HG02678 (cell line): ENCODE measurements around the gene ANGPTL2.

Source experiments
- ATAC-seq: cut with Tn5 transposase; IDR thresholded peaks from one replicate; pipeline ENCODE4 v1.9.1; 2021; ENCODE audit warnings: mild to moderate bottlenecking, moderate library complexity; ENCODE audit not compliant: unreplicated experiment

The ANGPTL2 gene

GRCh38 chr9:127121628-127122175 lies 733 bp downstream of the ANGPTL2 start:
- no peak for ATAC-seq

GRCh38 chr9:127119320-127119709 lies 3.1 kb downstream of the ANGPTL2 start:
- no peak for ATAC-seq

DNA sequence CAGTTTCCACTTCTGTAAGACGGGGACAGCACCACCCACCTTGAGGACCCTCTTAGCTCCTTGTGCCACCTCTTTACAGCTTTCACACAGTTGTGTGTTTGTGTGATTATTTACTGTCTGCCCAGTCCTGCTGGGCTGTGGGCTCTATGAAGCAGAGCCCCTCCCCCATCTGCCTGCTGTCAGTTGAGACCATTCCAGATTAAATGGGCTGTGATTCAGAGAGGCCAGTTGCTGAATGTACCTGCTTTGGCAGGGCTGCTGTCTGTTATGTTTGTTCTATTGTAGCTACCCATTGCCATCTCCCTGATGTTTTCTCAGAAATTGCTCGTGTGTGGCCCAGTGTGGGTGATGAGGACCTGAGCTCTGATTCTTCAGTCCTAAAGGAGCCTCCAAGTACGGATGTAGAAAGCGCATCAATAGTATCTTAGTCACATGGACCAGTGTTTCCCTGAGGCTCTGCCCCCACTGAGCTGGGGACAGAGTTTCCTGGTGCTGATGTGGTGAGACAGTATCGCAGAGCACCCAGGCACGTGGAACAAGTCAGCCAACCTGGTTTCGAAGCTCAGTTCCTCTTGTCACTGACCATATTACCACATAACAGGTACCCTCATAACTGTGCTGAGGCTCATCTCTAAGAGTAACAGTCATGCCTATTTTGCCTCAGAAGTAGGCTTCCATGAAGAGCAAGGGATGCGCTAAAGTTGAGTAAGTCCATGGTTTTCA lies 3.7 kb downstream of the ANGPTL2 start:
- ATAC-seq = no peak

GRCh38 chr9:127117801-127118200 lies 4.6 kb downstream of the ANGPTL2 start:
- ATAC-seq = no peak

DNA sequence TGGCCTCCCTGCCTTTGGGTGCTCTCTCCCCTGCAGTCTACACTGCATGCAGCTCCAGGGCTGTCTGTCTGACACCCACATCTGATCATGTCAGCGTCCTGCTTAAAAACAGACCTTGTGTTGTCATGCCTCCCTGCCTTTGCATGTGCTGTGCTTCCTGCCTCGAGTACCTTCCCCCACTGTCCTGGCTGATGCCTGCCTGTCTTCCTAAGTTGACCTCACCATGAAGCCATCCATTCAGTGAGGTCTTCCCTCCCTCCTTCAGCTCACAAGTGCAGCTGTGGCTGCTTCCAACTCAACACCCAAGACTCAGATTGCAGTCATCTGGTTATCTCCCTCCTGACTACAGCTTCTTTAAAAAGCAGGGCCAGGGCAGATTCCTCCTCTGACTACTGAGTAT lies 5.5 kb downstream of the ANGPTL2 start:
- ATAC-seq = no peak

DNA sequence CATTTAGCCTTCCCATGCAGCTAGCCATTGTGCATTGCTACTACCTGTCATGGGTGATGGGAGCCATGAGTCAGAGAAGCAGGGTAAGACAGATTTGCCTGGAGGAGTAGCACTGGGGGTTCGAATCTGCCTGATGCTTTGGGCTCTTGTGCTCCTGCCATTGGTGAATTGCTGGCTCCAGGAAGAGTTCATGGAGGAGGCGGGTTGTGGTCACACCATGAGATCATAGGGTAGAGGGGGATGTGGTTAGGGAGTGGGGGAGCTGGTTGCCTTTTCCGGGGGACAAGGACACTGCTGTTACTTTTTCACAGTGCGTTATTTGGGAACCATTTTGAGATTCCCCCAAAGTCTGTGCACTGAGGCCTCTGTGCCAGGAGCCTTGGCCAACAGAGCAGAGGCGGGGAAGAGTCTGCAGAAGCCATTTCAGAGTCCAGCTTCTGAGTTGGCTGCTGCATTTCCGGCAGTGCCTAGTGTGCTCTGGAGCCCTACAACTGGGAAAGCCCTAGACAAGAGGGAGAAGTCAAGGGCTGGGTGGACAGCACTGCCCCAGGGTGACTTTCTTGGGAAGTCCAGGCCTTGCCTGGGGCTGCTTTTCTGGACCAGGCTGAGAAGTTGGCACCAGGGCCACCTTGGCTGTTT lies 6.2 kb downstream of the ANGPTL2 start:
- ATAC-seq = no peak

DNA sequence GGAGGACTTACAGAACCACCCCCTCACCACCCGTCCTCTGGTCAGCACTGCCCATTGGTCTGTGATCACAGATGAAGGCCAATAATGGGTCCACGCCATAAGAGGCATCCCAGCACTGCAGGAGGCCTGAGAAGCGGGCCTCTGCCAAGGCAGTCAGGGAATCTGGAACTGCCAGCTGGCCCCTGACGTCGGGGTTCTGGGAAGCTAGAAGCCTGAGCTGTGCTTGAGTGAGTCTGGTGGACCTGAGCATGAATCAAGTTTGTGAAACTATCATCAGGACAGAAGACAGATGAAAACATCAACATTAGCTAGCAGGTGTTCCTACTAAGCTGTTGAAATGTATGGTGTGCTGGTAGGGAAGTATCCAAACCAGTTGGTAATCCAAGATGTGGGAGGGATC lies 7.8 kb downstream of the ANGPTL2 start:
- ATAC-seq = no peak

GRCh38 chr9:127113191-127113972 lies 9.1 kb downstream of the ANGPTL2 start:
- no peak for ATAC-seq

DNA sequence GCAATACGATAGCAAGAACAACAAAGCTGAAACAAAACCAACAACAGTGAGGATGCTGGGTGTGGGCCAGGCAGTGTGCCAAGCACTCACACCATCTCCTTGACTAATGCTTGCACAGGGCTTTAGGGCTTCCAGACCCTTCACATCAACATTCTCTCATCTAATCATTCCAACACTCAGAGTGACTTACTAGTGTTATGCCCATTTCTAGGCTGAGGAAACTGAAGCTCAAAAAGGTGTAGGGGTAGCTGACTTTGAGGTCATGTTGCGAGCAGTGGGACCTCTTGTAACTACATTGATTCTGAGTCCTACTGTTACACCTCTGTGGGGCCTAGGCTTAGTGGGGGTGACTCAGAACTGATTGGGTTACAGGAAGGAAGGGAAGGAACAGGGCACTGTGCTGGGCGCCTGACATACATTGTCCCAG lies 9.7 kb downstream of the ANGPTL2 start:
- ATAC-seq = no peak

- no peak for ATAC-seq
These were observed 10.4 kb downstream of the ANGPTL2 start for GRCh38 chr9:127112056-127112455.

DNA sequence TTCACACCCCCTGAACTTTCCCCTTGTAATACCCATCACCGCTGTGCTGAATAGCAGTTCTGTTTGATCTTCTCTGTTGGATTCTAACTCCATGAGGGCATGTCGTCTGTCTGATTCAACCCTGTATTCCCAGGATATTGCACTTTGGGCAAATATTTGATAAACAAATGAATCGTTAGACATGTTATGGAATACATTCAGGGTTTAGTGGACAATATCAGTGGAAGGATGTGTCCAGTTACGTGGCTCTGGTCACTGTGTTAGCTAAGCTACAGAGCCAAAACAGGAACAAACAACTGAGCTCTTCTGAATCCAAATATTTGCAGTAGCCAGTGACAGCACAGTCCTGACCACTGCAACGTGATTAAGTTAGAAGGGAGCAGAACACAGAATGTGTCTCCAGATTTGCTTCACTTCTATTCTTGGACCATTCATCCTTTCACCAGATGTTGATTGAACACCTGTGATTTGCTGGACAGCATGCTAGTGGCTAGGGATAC lies 13.2 kb downstream of the ANGPTL2 start:
- no peak for ATAC-seq

GRCh38 chr9:127107929-127108876 lies 14.2 kb downstream of the ANGPTL2 start:
- ATAC-seq = no peak

GRCh38 chr9:127107171-127107928 lies 15.1 kb downstream of the ANGPTL2 start:
- no peak for ATAC-seq

GRCh38 chr9:127106466-127106855 lies 16.0 kb downstream of the ANGPTL2 start:
- no peak for ATAC-seq

DNA sequence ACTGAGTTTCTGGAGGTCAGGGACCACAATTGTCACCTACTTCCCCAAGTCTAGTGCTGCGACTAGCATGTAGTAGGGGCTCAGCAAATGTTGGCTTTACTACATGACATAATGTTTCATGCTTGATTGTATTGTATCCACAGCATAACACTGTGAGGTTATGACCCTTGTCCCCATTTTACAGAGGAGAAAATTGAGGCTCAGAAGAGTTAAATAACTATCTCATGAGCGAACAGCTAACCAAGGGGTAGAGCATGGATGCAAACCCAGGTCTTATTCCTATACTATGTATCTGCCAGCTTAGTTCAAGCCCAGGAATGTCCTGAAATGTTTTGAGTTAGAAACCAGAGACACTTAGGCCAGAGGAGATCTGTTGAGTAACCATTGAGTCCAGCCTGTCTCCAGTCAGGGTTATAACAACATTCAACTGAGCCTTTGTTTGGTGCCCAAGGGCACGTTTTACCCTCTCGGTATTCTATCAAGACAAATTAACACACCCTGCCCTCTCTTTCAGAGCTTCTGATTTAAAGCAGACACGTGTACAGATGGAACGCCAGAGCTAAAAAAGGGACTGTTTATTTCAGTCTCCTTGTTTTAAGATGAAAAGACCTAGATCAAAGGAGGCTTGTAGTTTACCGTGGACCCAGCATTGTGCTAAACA lies 16.5 kb downstream of the ANGPTL2 start:
- ATAC-seq = no peak

DNA sequence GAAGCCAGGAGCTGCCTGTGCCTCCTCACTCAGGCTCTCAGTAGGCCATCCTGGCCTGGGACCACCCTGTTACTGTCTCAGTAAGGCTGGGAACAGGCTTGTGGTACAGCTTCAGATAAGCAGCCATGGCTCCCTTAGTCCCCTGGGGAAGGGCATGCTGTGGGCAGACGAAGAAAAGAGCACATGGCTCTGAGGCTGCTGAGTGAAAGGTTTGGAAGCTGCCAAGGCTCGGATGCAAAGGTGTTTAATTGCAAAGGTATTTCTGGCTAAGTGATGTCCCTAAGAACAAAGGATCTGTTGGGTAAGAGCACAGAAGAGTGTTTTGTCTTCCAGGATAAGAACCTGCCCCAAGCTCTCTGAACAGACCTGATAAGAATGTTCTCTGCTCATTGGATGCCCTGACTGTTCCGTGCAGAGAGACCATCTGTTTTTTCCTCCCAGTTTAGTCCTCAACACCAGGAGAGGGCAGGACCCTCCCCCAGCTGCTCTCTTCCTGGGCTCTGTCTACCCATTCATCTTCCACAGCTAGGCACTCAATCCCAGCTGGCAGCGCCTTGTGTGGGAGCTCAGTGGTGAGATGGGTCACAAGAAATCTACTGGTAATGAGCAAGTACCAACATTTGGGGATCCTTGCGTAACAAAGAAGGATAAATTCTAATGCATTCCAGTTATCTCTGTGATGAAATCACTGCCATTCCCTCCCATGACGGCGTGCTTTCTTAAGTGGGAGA lies 17.7 kb downstream of the ANGPTL2 start:
- ATAC-seq = no peak

DNA sequence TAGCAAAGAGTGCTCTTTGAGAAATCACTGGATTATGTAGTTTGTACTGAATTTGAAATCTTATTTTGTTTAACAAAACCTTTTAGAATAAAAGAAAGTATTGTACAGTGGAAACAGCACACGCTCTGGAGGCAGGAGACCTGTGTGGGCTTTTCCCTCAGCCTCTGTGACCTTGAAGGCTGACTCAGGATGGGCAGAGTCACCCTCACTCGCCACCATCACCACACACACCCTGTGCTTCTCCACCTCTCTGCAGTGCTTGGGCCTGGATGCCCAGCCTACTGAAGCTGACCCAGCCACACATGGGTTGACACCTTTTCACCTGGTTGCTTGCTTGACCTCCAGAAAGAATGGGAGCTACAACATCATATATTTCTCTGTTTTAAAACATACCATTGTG lies 19.6 kb downstream of the ANGPTL2 start:
- no peak for ATAC-seq

GRCh38 chr9:127102176-127102575 lies 20.3 kb downstream of the ANGPTL2 start:
- ATAC-seq = no peak
